Measurements from ENCODE around the gene SEPTIN12.

GRCh38 chr16:4749700-4750257 lies 38.4 kb downstream of the SEPTIN12 start:
- TF ChIP-seq CTCF (IDR thresholded peaks at IDR 0.05) = no peak
- TF ChIP-seq POLR2A (IDR thresholded peaks at IDR 0.05) = no peak

Measured in testis (tissue), 2 donors.